GM21717 (cell line): ENCODE results near the gene ARL14EP.
A peak's percentile ranks its signal among the peaks of the same experiment; 100 is the strongest.

Experiments
- ATAC-seq: cut with Tn5 transposase; IDR thresholded peaks from one replicate; pipeline ENCODE4 v1.9.1; 2021; ENCODE audit warnings: mild to moderate bottlenecking, moderate library complexity; ENCODE audit not compliant: unreplicated experiment

Gene ARL14EP

GRCh38 chr11:30322826-30323710, at the start of gene ARL14EP:
ARL14EP (plus strand) TSS chr11:30323104; CDS start chr11:30330949, 7,845 bp downstream.
- peak; percentile 98 for ATAC-seq

- ATAC-seq: no peak
These were observed 45.7 kb upstream of the ARL14EP start for GRCh38 chr11:30277176-30277575.

GRCh38 chr11:30279796-30280195, 43.1 kb upstream of the ARL14EP start:
- ATAC-seq: no peak

- peak; percentile 37 for ATAC-seq
These were observed 41.2 kb upstream of the ARL14EP start for GRCh38 chr11:30281476-30282288.

- ATAC-seq: peak; percentile 71
These were observed 40.6 kb upstream of the ARL14EP start for GRCh38 chr11:30282289-30282631.

- no peak for ATAC-seq
These were observed 38.1 kb upstream of the ARL14EP start for GRCh38 chr11:30284836-30285235.

GRCh38 chr11:30285416-30286121, 37.3 kb upstream of the ARL14EP start:
- ATAC-seq: no peak

- ATAC-seq: no peak
These were observed 31.6 kb upstream of the ARL14EP start for GRCh38 chr11:30291331-30291730.

GRCh38 chr11:30292545-30292944, 30.4 kb upstream of the ARL14EP start:
- ATAC-seq: no peak

GRCh38 chr11:30295178-30295885, 27.6 kb upstream of the ARL14EP start:
- no peak for ATAC-seq

- ATAC-seq: no peak
These were observed 18.3 kb upstream of the ARL14EP start for GRCh38 chr11:30304620-30305019.

- peak; percentile 94 for ATAC-seq
These were observed 12.3 kb upstream of the ARL14EP start for GRCh38 chr11:30310623-30311022.

GRCh38 chr11:30311189-30311588, 11.7 kb upstream of the ARL14EP start:
- ATAC-seq: no peak

- no peak for ATAC-seq
These were observed 10.7 kb upstream of the ARL14EP start for GRCh38 chr11:30312243-30312642.

GRCh38 chr11:30313580-30313979, 9.3 kb upstream of the ARL14EP start:
- no peak for ATAC-seq

- ATAC-seq: no peak
These were observed 8.3 kb upstream of the ARL14EP start for GRCh38 chr11:30314625-30315024.

GRCh38 chr11:30316237-30316636, 6.7 kb upstream of the ARL14EP start:
- ATAC-seq: no peak

- ATAC-seq: peak; percentile 79
These were observed 5.9 kb upstream of the ARL14EP start for GRCh38 chr11:30317030-30317429.

GRCh38 chr11:30321321-30321720, 1.6 kb upstream of the ARL14EP start:
- ATAC-seq: no peak

- no peak for ATAC-seq
These were observed 713 bp upstream of the ARL14EP start for GRCh38 chr11:30322191-30322590.
